Ishikawa (cell line): ENCODE data around the gene SYT6.

ENCODE experiments used
- CEBPB ChIP-seq: IDR thresholded peaks from 2 replicates; pipeline ENCODE4 v1.6.1; 2012
- CREB1 ChIP-seq: IDR thresholded peaks from 2 replicates; pipeline ENCODE4 v1.6.1; 2012; ENCODE audit warnings: low read depth
- EGR1 ChIP-seq: IDR thresholded peaks from 2 replicates; pipeline ENCODE4 v1.6.1; 2012
- EP300 ChIP-seq: IDR thresholded peaks from 2 replicates; pipeline ENCODE4 v1.6.1; 2012; ENCODE audit warnings: borderline replicate concordance
- FOXM1 ChIP-seq: IDR thresholded peaks from 2 replicates; pipeline ENCODE4 v1.6.1; 2012; ENCODE audit warnings: low read depth, borderline replicate concordance
- MAX ChIP-seq: IDR thresholded peaks from 2 replicates; pipeline ENCODE4 v1.6.1; 2012
- NFIC ChIP-seq: IDR thresholded peaks from 2 replicates; pipeline ENCODE4 v1.6.1; 2012
- RAD21 ChIP-seq: IDR thresholded peaks from 2 replicates; pipeline ENCODE4 v1.6.1; 2012; ENCODE audit warnings: low read depth
- REST ChIP-seq: IDR thresholded peaks from 2 replicates; pipeline ENCODE4 v1.6.1; 2012; ENCODE audit warnings: low read depth, mild to moderate bottlenecking
- TAF1 ChIP-seq: IDR thresholded peaks from 2 replicates; pipeline ENCODE4 v1.6.1; 2012; ENCODE audit warnings: low read depth, mild to moderate bottlenecking
- TCF12 ChIP-seq: IDR thresholded peaks from 2 replicates; pipeline ENCODE4 v1.6.1; 2012; ENCODE audit warnings: low read depth
- TEAD4 ChIP-seq: IDR thresholded peaks from 2 replicates; pipeline ENCODE4 v1.6.1; 2012
- USF1 ChIP-seq: IDR thresholded peaks from 2 replicates; pipeline ENCODE4 v1.6.1; 2012
- YY1 ChIP-seq: IDR thresholded peaks from 2 replicates; pipeline ENCODE4 v1.6.1; 2012; ENCODE audit warnings: low read depth
- ZBTB7A ChIP-seq: IDR thresholded peaks from 2 replicates; pipeline ENCODE4 v1.6.1; 2012; ENCODE audit warnings: low read depth

SYT6 gene

DNA sequence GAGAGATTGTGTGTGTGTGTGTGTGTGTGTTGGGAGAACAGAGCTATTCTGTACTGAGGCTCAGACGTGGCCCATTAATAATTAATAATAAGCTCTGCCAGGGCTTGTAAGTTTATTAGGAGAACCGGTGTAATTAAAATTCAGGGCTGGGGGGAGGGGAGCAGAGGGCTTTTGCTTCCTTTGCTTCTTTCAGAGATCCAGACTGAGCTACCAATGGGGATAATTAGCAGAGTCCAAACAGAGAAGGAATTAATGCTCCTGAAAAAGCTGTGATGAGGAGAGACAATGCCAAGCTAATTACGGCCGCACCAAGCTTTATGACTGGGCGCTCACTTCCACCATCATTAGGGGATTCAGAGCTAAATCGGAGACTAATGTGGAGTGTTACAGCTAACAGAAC lies 4.5 kb downstream of the SYT6 start:
- TF ChIP-seq CEBPB = no peak
- no peak for TF ChIP-seq MAX
- no peak for TF ChIP-seq ZBTB7A
- TF ChIP-seq TEAD4 = no peak
- no peak for TF ChIP-seq EP300
- no peak for TF ChIP-seq REST
- no peak for TF ChIP-seq CREB1

DNA sequence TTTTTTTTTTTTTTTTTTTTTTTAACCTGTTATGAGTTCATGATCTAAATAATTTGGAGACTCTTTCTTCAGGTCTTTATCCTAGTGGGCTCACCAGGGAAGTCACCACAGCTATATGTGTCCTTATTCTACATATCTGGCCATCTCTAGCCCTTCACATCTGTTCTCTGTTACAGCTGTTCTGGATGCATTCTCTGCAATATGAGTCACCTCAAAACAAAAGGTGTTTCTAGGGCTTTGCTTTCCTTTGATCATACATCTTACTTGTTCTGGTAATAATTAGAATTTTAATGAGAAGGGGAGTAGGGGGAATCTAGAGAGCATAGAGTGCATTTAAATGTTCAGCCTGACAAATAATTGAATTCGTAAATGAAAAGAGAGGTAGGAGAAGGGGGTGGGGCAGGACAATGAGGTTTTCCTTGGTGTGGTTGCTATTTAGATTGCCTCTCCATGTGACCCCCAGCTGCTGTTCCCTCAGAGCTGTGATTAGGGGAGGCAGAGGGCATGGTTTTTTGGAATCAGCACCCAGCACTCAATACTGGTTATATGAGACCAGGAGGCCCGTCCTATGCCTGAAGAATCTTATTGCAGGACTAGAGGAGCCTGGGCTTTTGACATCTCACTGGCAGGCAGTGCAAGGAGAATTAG lies 8.0 kb downstream of the SYT6 start:
- TF ChIP-seq TAF1 (no peak), RAD21 (no peak), CREB1 (no peak), USF1 (no peak), EP300 (no peak), MAX (no peak), EGR1 (no peak), REST (no peak), TCF12 (no peak), FOXM1 (no peak), TEAD4 (no peak), CEBPB (no peak), ZBTB7A (no peak), YY1 (no peak), NFIC (no peak)

- no peak for TF ChIP-seq CREB1
- no peak for TF ChIP-seq TAF1
- TF ChIP-seq CEBPB = no peak
- no peak for TF ChIP-seq REST
- no peak for TF ChIP-seq TEAD4
These were observed 9.7 kb downstream of the SYT6 start for GRCh38 chr1:114144016-114144415.

DNA sequence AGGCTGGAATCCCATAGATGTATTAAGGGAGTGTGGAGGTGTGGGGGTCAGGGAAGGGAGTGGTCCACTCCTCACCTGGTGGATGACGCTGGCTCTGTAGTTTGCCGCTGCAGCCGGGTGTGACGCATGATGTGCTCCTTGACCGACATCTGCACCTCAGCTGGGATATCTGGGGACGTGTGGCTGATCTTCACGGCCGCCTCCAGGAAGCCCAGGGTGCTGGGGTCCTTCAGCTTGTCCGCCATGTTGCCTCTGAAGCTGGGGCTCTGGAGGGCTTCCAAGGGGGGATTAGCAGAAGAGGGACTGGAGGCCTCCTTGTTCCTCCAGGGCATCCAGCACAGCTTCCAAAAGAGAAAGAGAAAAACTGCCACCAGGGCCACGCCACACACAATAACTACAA lies 14.1 kb downstream of the SYT6 start:
- TF ChIP-seq EP300 (no peak), YY1 (no peak), RAD21 (no peak), USF1 (no peak), ZBTB7A (no peak), TCF12 (no peak), NFIC (no peak), FOXM1 (no peak), REST (no peak)
